ENCODE measurements around the gene LRRC3.
"Not testable (repeated sequence)": the region's sequence is repeated elsewhere in the genome, so short reads cannot be mapped to it uniquely, and the experiment has no call there.

LRRC3 gene

GRCh38 chr21:44475266-44475845 lies 20.0 kb downstream of the LRRC3 start:
- no peak overlapping the region for H3K4me3 ChIP-seq (ENCODE audit: low read depth, low read length)
- TF ChIP-seq CTCF (IDR thresholded peaks at IDR 0.05; ENCODE audit: borderline replicate concordance, insufficient read depth, low read depth, low read length) = no peak

GRCh38 chr21:44477131-44477530 lies 21.8 kb downstream of the LRRC3 start:
- H3K4me3 ChIP-seq (ENCODE audit: low read depth, low read length) = no peak overlapping the region
- no peak for TF ChIP-seq CTCF (IDR thresholded peaks at IDR 0.05; ENCODE audit: borderline replicate concordance, insufficient read depth, low read depth, low read length)

- no peak for TF ChIP-seq CTCF (IDR thresholded peaks at IDR 0.05; ENCODE audit: borderline replicate concordance, insufficient read depth, low read depth, low read length)
These were observed 22.4 kb downstream of the LRRC3 start for GRCh38 chr21:44477712-44478111.

GRCh38 chr21:44478124-44478800 lies 23.0 kb downstream of the LRRC3 start:
- no peak overlapping the region for H3K4me3 ChIP-seq (ENCODE audit: low read depth, low read length)
- TF ChIP-seq CTCF (IDR thresholded peaks at IDR 0.05; ENCODE audit: borderline replicate concordance, insufficient read depth, low read depth, low read length) = no peak

More at GRCh38 chr21:44477712-44478111, 22.4 kb downstream of the LRRC3 start:
- H3K4me3 ChIP-seq (ENCODE audit: low read depth, low read length) = no peak overlapping the region

GRCh38 chr21:44478801-44479167 lies 23.5 kb downstream of the LRRC3 start:
- TF ChIP-seq CTCF (IDR thresholded peaks at IDR 0.05; ENCODE audit: borderline replicate concordance, insufficient read depth, low read depth, low read length) = no peak
- no peak overlapping the region for H3K4me3 ChIP-seq (ENCODE audit: low read depth, low read length)

GRCh38 chr21:44479556-44480199 lies 24.4 kb downstream of the LRRC3 start:
- TF ChIP-seq CTCF (IDR thresholded peaks at IDR 0.05; ENCODE audit: borderline replicate concordance, insufficient read depth, low read depth, low read length) = peak; percentile 53
- not testable (repeated sequence) for H3K4me3 ChIP-seq (ENCODE audit: low read depth, low read length)
